Measurements from ENCODE around the gene FEN1. TPM values are rescaled to one million over a fixed set of nuclear protein-coding genes. Genes with fewer than 3 reads are reported as not detected.

FEN1 gene
- total RNA-seq, 2 donors from 2014 or later: 4.5 to 5.4 TPM

GRCh38 chr11:61800331-61801281, 7.9 kb downstream of the FEN1 start:
- Histone ChIP-seq H3K36me3 (peaks cover 39% of the 10 kb centered on the region), H3K27me3 (replicated peaks; ENCODE audit: insufficient read depth) (no peaks in the 10 kb centered on the region), H3K4me1 (ENCODE audit: control insufficient read depth in 1 of 2, low read depth in 2 of 2) (peaks cover 0 to 8% of the 10 kb centered on the region in 2 donors), H3K4me3 (no peak overlapping the region), H3K9me3 (no peaks in the 10 kb centered on the region), H3K27ac (no peak overlapping the region)
- DNase-seq (ENCODE audit: low spot score) (no peak), ATAC-seq (ENCODE audit: insufficient number of reproducible peaks, low FRiP score, low read depth) (no peak)
- TF ChIP-seq CTCF (IDR thresholded peaks at IDR 0.05): no peak

GRCh38 chr11:61802605-61803004, 9.9 kb downstream of the FEN1 start:
- no peak for TF ChIP-seq CTCF (IDR thresholded peaks at IDR 0.05)
- Histone ChIP-seq H3K4me1 (ENCODE audit: control insufficient read depth in 1 of 2, low read depth in 2 of 2) (peaks cover 0 to 4% of the 10 kb centered on the region in 2 donors), H3K9me3 (no peaks in the 10 kb centered on the region), H3K36me3 (peaks cover 47% of the 10 kb centered on the region), H3K4me3 (no peak overlapping the region), H3K27ac (no peak overlapping the region), H3K27me3 (replicated peaks; ENCODE audit: insufficient read depth) (no peaks in the 10 kb centered on the region)
- DNase-seq (ENCODE audit: low spot score): no peak
- ATAC-seq (ENCODE audit: insufficient number of reproducible peaks, low FRiP score, low read depth): no peak

- no peak overlapping the region for H3K27ac ChIP-seq
- H3K9me3 ChIP-seq: no peaks in the 10 kb centered on the region
- H3K4me3 ChIP-seq: no peak overlapping the region
- peaks cover 58% of the 10 kb centered on the region for H3K36me3 ChIP-seq
- no peak for TF ChIP-seq CTCF (IDR thresholded peaks at IDR 0.05)
- H3K27me3 ChIP-seq (replicated peaks; ENCODE audit: insufficient read depth): no peaks in the 10 kb centered on the region
- no peaks in the 10 kb centered on the region for H3K4me1 ChIP-seq (ENCODE audit: control insufficient read depth in 1 of 2, low read depth in 2 of 2)
- ATAC-seq (ENCODE audit: insufficient number of reproducible peaks, low FRiP score, low read depth) (no peak), DNase-seq (ENCODE audit: low spot score) (no peak)
Observed at GRCh38 chr11:61803889-61804647, 11.4 kb downstream of the FEN1 start.

- H3K9me3 ChIP-seq: no peaks in the 10 kb centered on the region
- ATAC-seq (ENCODE audit: insufficient number of reproducible peaks, low FRiP score, low read depth) (no peak), DNase-seq (ENCODE audit: low spot score) (no peak)
- H3K27me3 ChIP-seq (replicated peaks; ENCODE audit: insufficient read depth): no peaks in the 10 kb centered on the region
- no peaks in the 10 kb centered on the region for H3K4me1 ChIP-seq (ENCODE audit: control insufficient read depth in 1 of 2, low read depth in 2 of 2)
- TF ChIP-seq CTCF (IDR thresholded peaks at IDR 0.05): no peak
- no peak overlapping the region for H3K27ac ChIP-seq
- peaks cover 62% of the 10 kb centered on the region for H3K36me3 ChIP-seq
- H3K4me3 ChIP-seq: no peak overlapping the region
Observed at GRCh38 chr11:61805146-61805545, 12.4 kb downstream of the FEN1 start.

- Histone ChIP-seq H3K27ac (no peak overlapping the region), H3K27me3 (replicated peaks; ENCODE audit: insufficient read depth) (no peaks in the 10 kb centered on the region), H3K36me3 (peaks cover 66% of the 10 kb centered on the region), H3K9me3 (no peaks in the 10 kb centered on the region), H3K4me3 (no peak overlapping the region), H3K4me1 (ENCODE audit: control insufficient read depth in 1 of 2, low read depth in 2 of 2) (no peaks in the 10 kb centered on the region)
- ATAC-seq (ENCODE audit: insufficient number of reproducible peaks, low FRiP score, low read depth) (no peak), DNase-seq (ENCODE audit: low spot score) (no peak)
- no peak for TF ChIP-seq CTCF (IDR thresholded peaks at IDR 0.05)
Observed at GRCh38 chr11:61806785-61807184, 14.1 kb downstream of the FEN1 start.

Data from thoracic aorta (tissue), 2 donors.